GM18951 (cell line): ENCODE results near the gene SMIM32.

ENCODE experiments used
- POLR2A ChIP-seq: IDR thresholded peaks from 4 replicates; pipeline ENCODE4 v1.6.1; 2011; ENCODE audit warnings: mild to moderate bottlenecking; ENCODE audit not compliant: insufficient read length, insufficient read depth; ENCODE audit errors: extremely low read depth
- in situ Hi-C: fragments of 300-500 bp; cut with MboI; formaldehyde crosslinking; loops from one replicate; pipeline ENCODE4 v1.12.0; 2022; ENCODE audit warnings: low sequenced_read_pairs, mixed read lengths, inconsistent platforms; ENCODE audit not compliant: unreplicated experiment

Gene SMIM32

GRCh38 chr5:136190904-136191303, 2.1 kb downstream of the SMIM32 start:
- in situ Hi-C loops, result no loop called here
- no peak for TF ChIP-seq POLR2A

DNA sequence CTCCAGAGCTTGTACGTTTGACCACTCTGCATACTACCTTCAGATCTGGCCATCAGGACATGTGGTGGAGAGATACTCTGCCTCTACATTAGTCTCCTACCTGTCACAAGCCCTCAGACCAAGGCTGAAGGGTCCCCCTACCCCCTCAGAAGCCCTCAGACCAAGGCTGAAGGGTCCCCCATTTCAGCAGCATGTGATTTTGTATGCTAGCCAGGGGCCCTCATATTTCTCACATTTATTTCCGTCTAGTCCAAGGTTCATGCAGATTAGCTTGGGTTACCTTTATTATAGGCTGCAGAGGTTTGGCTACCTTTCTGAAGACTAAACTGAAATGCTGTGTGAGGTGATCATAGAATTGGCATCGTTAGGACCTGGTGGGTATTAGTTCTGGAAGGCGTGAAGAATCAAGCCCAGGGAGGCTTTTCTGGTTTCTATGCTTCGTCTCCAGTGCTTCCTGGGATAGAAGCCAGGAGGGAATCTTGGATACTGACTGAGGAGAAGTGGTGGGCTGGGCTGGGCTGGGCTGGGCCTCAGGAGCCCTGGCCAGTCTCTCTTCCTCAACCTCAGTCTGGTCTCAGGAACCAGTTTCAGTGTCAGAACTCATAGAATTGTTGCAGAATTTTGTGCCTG, 2.8 kb downstream of the SMIM32 start:
- in situ Hi-C loops, result no loop called here
- no peak for TF ChIP-seq POLR2A

DNA sequence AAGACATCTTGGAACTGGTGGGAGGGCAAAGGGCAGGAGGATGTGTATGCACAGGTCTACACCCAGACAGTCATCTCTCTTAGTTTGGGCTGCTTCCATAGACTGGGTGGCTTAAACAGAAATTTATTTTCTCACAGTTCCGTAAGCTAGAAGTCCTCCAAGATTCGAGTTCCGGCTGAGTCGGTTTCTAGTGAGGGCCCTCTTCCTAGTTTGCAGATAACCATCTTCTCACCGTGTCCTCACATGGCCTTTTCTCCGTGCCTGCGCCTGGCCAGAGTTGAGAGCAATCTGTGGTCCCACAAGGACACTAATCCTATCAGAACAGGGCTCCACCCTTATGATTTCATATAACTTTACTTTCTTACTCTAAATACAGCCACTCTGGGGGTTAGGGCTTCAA, 4.1 kb downstream of the SMIM32 start:
- in situ Hi-C loops, result loop anchor here (10.0 kb wide), 1 partner anchor 234 kb away; the partner anchor contains the start of gene LECT2
- TF ChIP-seq POLR2A, result no peak

DNA sequence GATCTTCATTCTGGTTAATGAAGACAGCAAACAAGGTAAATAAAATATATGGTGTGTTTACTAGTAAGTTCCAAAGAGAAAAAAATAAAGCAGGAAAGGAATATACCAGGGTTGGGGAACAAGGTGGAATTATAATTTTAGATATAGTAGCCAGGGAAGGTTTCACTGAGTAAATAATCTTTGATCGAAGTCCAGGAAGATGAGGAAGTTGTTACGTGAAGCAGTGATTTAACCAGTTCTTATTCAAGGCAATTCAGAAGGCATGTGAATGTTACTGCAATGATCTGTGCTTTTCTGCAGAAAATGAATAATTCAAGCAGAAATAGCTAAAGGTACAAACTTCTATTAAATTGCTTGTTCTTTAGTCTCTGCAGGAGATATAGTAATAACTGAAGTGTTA, 6.2 kb downstream of the SMIM32 start:
- in situ Hi-C loops, result loop anchor here (10.0 kb wide), 1 partner anchor 232 kb away; the partner anchor contains the start of gene LECT2
- TF ChIP-seq POLR2A, result no peak

GRCh38 chr5:136185974-136186665, 6.8 kb downstream of the SMIM32 start:
- TF ChIP-seq POLR2A, result no peak
- in situ Hi-C loops, result loop anchor here (10.0 kb wide), 1 partner anchor 231 kb away; the partner anchor contains the start of gene LECT2

GRCh38 chr5:136182618-136183017, 10.3 kb downstream of the SMIM32 start:
- in situ Hi-C loops, result loop anchor here (10.0 kb wide), 1 partner anchor 228 kb away; the partner anchor contains the start of gene LECT2
- no peak for TF ChIP-seq POLR2A

DNA sequence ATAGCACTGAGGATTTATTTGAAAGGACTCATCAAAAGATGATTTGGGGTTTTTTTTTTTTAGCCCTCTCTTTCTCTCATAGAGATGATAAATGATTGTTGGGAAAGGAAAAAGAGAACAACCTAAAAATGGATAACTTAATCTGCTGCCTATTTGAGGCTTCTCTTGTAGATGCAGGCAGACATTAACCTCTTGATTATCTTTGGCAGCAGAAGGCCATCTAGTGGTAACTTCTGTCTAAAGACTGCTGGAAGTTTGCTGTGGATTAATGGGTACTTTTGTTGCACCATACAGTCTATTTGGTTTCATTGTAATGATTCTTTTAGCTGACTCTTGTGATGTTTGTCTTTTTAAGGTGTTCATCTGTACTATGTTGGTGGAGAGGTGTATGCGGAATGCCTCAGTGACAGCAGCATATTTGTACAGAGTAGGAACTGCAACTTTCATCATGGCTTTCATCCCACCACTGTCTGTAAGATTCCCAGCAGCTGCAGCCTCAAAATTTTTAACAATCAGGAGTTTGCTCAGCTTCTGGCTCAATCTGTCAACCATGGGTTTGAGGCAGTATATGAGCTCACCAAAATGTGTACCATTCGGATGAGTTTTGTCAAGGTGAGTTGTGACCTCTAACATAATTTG, 18.8 kb downstream of the SMIM32 start:
- no peak for TF ChIP-seq POLR2A
- in situ Hi-C loops, result no loop called here

GRCh38 chr5:136169218-136169617, 23.7 kb downstream of the SMIM32 start:
- in situ Hi-C loops, result no loop called here
- no peak for TF ChIP-seq POLR2A

DNA sequence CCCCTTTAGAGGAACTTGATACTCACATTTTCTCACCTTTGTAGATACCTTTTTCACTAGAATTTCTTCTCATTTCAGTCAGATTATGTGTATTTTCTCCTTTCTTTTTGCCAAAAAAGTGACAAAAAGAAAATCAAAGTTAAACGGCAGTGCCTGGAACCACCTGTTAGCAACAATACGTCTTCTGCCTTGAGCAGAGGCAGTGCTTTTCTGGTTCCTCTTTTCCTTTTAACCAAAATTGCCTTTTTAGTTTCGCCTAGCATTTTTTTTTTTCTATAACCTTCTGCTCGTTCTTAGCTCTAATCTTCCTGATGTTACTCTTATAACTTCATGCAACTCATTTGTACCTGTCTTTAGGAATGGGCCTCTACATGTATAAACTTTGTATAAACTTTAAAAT, 26.1 kb downstream of the SMIM32 start:
- in situ Hi-C loops, result no loop called here
- no peak for TF ChIP-seq POLR2A

GRCh38 chr5:136164226-136164625, 28.7 kb downstream of the SMIM32 start:
- in situ Hi-C loops, result no loop called here
- TF ChIP-seq POLR2A, result no peak

- in situ Hi-C loops, result no loop called here
- TF ChIP-seq POLR2A, result no peak
Observed at GRCh38 chr5:136162008-136162407, 31.0 kb downstream of the SMIM32 start.

GRCh38 chr5:136159457-136159856, 33.5 kb downstream of the SMIM32 start:
- in situ Hi-C loops, result no loop called here
- TF ChIP-seq POLR2A, result no peak

- in situ Hi-C loops, result no loop called here
- no peak for TF ChIP-seq POLR2A
Observed at GRCh38 chr5:136157514-136157913, 35.4 kb downstream of the SMIM32 start.
